Hematopoietic multipotent progenitor cell treated with erythropoietin and hydrocortisone succinate and interleukin-3 and kit ligand, for 15 days (in vitro differentiated cells): ENCODE results near the gene TPH1.
"Not testable (repeated sequence)": the region's sequence is repeated elsewhere in the genome, so short reads cannot be mapped to it uniquely, and the experiment has no call there.

Source experiments
- DNase-seq: peaks from one replicate; pipeline ENCODE4 v3.0.0-alpha.2; 2015; ENCODE audit warnings: low spot score

TPH1 gene

DNA sequence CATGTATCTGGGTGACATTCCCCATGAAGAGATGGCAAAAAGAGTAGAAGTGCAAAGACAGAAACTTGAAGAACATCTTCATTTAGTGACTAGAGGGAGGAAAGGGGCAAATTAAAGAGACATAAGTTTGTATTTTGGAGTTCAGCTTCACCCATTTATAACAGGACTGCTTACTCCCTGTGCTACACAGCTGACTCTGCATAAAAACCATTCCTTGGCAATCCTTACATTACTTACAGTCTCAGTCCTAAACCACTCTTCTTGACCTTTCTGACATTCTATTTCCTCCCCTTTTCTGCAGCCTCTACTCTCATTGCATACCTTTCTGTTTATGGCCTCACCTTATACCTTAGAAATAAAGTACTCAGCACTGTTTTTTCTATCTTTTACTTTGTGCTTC, 26.4 kb downstream of the TPH1 start:
- DNase-seq = no peak

- DNase-seq = peak; percentile 71
Measured at GRCh38 chr11:18016789-18017188, 29.3 kb downstream of the TPH1 start.

DNA sequence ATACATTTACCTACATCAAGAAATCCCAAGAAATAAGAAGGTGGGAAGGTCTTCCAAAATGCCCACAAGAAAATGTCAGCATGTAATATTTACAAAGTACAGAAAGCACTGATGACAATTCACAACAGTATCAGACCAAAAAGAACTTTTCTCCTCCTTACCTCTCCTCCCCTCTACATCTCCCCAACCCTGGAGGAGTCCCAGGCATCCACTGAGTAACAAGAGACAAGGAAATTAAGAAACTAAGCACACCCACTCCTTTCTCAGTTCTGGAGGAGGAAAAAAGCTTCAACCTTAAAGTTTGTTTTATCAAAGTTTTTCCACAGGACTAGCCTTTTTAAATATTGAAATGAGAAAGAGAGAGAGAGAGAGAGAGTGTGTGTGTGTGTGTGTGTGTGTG, 31.2 kb downstream of the TPH1 start:
- no peak for DNase-seq

GRCh38 chr11:18013790-18014507, 32.1 kb downstream of the TPH1 start:
- no peak for DNase-seq

- peak; percentile 93 for DNase-seq
Measured at GRCh38 chr11:18012906-18013781, 32.9 kb downstream of the TPH1 start, which contains the start of gene SERGEF. TSS of gene SERGEF (minus strand) at chr11:18013047. CDS start at chr11:18013010, 37 bp downstream.

- DNase-seq = no peak
Measured at GRCh38 chr11:18012122-18012905, 33.8 kb downstream of the TPH1 start.

GRCh38 chr11:18011633-18012032, 34.4 kb downstream of the TPH1 start:
- no peak for DNase-seq

DNA sequence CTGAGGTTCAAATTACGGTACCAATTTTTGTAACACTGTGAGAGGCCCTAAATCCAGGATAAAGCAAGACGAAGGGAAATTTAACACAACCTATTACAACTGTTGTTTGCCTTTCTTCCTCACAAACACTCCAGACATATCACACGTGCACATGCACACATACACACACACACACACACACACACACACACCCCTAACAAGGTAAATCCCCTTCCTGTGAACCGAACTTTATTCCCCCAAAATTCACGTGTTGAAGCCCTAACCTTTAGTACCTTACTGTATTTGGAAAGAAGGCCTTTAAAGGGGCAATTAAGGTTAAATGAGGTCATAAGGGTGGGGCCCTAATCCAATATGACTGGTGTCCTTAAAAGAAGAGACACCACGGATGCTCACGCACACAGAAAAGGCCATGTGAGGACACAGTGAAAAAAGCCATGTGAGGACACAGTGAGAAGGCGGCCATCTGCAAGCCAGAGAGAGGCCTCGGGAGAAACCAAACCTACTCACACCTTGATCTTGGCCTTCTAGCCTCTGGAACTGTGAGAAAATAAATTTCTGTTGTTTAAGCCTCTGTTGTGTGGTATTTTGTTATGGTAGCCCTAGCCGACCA, 35.0 kb downstream of the TPH1 start:
- DNase-seq = no peak

- DNase-seq = no peak
Measured at GRCh38 chr11:18010121-18010670, 35.9 kb downstream of the TPH1 start.

- no peak for DNase-seq
Measured at GRCh38 chr11:18005376-18006129, 40.5 kb downstream of the TPH1 start.

DNA sequence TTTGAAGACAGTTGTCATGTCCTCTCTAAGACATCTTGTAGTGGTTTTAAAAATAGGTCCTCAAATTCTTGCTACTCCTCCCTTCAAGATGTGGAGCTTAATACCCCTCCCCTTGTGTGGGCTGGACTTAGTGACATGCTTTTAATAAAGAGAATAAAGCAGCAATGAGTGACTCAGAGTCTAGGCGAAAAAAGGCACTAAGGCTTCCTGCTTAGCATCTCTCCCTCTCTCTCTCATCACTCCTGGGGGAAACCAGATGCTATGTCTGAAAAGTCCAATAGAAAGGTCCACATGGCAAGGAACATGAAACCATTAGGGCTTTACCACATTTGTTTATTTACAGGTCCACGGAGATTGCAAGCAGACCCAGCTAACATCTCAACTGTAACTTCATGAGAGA, 44.9 kb downstream of the TPH1 start:
- DNase-seq = no peak

DNA sequence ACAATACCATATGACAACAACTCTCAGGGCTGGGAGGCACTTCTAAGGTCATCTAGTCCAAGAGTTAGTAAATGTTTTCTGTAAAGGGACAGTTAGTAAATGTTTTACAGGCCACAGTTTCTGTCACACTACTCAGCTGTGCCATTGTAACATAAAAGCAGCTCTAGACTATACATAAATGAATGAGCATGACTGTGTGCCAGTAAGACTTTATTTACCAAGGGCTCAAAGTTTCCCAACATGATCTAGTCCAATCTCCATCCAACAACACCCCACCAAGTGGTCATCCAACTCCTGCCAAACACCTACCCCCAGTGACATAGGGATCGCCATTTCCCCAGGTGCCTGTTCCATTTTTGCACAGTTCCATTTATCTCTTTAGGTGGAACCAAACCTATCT, 45.3 kb downstream of the TPH1 start:
- no peak for DNase-seq

GRCh38 chr11:18000128-18000527, 45.9 kb downstream of the TPH1 start:
- not testable (repeated sequence) for DNase-seq
